Colonic mucosa (tissue), 4 donors: ENCODE results near the gene POMGNT1. TPM values are rescaled to one million over a fixed set of nuclear protein-coding genes. Genes with fewer than 3 reads are reported as not detected.

ENCODE experiments used
- DNase-seq: peaks from one replicate; pipeline ENCODE4 v3.0.0-alpha.2; 2020
- H3K27ac ChIP-seq: fragments of 200-600 bp; one replicate; pipeline ENCODE4 v1.8.0; 2021
- H3K27me3 ChIP-seq: fragments of 200-600 bp; one replicate; pipeline ENCODE4 v1.8.0; 2021
- H3K36me3 ChIP-seq: fragments of 200-600 bp; one replicate; pipeline ENCODE4 v1.8.0; 2021
- H3K4me1 ChIP-seq: fragments of 200-600 bp; one replicate; pipeline ENCODE4 v1.8.0; 2021; ENCODE audit warnings: mild to moderate bottlenecking
- H3K4me3 ChIP-seq: fragments of 200-600 bp; one replicate; pipeline ENCODE4 v1.8.0; 2021
- H3K9ac ChIP-seq, 2 donors: one replicate each; pipeline ENCODE4 v1.7.0; 2013; ENCODE audit warnings: control low read depth in 2 of 2, low read depth in 2 of 2, low read length in 2 of 2
- H3K9me3 ChIP-seq: fragments of 200-600 bp; one replicate; pipeline ENCODE4 v1.8.0; 2021
- intact Hi-C: fragments of 100-400 bp; cut with DNase I; formaldehyde crosslinking; loops from one replicate; pipeline ENCODE4 v1.14.1; 2022
- total RNA-seq, 2 donors: library from RNA; stranded (reverse); fragmentation: NEBNext Ultra II Directional in 1 of 2; extraction: Animal tissue kit (Norgen Biotek cat#: 25700) in 1 of 2; gene quantifications; one replicate each; pipeline ENCODE4 v1.2.1, GENCODE V29; 2021
- TF ChIP-seq, protein P1 (sequence below): fragments of 200-600 bp; IDR thresholded peaks from one replicate; pipeline ENCODE4 v1.8.0; 2022; ENCODE audit warnings: antibody characterized with exemption, mild to moderate bottlenecking
- donor health status: healthy.
- donor health status: DM: no; HTN: no; CAD: no.
- donor health status: DM: no; HTN: no; CAD: no.

Gene POMGNT1
- total RNA-seq, 2 donors from 2014 or later, result 20.9 to 38.9 TPM

DNA sequence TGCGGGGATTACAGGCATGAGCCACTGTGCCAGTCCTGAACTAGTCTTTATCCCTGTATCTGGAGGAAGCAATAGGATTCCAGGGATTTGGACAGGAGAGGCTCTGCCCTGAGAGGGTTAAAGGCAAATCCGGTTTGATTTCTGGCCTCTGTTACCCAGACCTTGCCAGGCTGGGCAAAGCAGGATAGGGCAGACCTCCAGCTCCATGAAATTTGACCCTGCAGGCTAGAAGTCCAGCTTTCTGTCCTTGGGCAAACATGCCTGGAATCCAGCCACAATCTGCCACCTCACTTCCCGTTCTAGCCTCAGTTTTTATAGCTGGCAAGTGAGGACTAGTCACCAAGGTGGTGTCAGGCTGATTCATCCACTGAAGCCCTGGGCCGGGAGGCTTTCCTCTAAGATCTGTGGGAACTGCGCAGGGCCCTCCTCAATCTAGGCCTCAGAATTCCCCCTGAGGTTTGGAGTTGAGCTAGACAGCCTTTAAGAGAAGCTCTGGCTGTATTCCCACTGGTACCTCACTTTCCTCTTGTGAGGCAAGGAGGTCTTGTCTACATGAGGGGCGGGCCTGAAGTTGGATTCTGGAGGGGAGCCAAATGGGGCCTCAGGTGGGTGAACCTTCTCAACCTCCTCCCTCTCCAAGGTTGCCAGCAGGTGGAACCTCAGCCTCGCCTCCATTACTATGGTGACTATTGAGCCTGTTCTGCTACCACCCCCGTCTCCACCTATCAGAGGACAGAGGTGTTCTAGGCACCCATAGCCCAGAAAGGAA lies 15.0 kb downstream of the POMGNT1 start:
- peaks cover 12% of the 10 kb centered on the region for H3K4me1 ChIP-seq
- no peaks in the 10 kb centered on the region for H3K9me3 ChIP-seq
- H3K27me3 ChIP-seq, result no peaks in the 10 kb centered on the region
- no peaks in the 10 kb centered on the region for H3K36me3 ChIP-seq
- peak; percentile 93 for DNase-seq
- peak overlapping the region; percentile 95 for H3K27ac ChIP-seq
- TF ChIP-seq, protein P1, sequence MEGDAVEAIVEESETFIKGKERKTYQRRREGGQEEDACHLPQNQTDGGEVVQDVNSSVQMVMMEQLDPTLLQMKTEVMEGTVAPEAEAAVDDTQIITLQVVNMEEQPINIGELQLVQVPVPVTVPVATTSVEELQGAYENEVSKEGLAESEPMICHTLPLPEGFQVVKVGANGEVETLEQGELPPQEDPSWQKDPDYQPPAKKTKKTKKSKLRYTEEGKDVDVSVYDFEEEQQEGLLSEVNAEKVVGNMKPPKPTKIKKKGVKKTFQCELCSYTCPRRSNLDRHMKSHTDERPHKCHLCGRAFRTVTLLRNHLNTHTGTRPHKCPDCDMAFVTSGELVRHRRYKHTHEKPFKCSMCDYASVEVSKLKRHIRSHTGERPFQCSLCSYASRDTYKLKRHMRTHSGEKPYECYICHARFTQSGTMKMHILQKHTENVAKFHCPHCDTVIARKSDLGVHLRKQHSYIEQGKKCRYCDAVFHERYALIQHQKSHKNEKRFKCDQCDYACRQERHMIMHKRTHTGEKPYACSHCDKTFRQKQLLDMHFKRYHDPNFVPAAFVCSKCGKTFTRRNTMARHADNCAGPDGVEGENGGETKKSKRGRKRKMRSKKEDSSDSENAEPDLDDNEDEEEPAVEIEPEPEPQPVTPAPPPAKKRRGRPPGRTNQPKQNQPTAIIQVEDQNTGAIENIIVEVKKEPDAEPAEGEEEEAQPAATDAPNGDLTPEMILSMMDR, result no peak
- H3K4me3 ChIP-seq, result peak overlapping the region; percentile 55
- H3K9ac ChIP-seq, result peak overlapping the region; percentile 19 to 97
- intact Hi-C loops, result no loop called here

DNA sequence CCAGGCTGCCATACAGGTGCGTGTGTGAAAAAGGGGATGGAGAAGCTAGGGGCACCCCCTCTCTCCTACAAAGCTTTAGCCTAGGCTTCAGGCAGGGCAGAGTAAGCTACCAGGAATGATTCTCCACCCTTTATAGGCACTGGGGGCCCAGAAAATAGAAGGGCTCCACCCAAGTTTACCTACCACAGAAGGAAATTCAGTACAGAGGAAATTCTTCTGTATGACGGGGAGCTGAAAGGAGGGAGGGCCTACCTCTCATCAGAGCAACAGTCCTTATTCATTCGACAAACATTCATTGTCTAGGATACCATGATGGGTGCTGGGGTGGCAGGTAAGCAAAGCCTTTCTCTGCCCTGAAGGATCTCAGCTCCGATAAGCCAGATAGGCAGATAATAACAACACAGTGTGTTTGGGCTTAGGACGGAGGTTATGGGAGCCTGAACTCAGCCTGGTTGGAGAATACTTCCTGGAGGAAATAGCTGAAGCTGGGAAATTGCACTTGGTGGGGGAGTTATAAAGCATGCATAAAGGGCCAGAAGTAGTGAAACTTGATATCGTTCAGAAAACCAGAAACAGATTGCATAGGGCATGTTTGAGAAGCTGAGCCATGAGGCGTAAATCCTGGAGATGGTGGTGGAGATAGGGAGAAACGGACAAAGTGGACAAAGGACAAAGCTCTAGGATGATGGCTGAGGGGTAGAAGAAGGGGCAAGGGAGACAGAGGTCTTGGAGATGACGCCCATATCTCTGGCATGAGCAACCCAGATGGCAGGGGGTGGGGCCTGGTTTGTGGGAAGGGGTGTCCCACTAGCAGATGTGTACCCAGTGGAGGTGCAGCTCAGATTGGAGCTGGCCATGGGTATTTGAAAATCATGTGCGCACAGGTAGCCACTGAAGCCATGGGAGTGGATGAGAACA lies 16.6 kb downstream of the POMGNT1 start:
- Histone ChIP-seq H3K4me1 (peaks cover 9% of the 10 kb centered on the region), H3K27me3 (no peaks in the 10 kb centered on the region), H3K4me3 (peak overlapping the region; percentile 55), H3K36me3 (no peaks in the 10 kb centered on the region), H3K9ac (peak overlapping the region; percentile 28 to 97), H3K9me3 (no peaks in the 10 kb centered on the region), H3K27ac (peak overlapping the region; percentile 95)
- peak; percentile 64 for DNase-seq
- intact Hi-C loops, result no loop called here
- TF ChIP-seq, protein P1, result no peak

DNA sequence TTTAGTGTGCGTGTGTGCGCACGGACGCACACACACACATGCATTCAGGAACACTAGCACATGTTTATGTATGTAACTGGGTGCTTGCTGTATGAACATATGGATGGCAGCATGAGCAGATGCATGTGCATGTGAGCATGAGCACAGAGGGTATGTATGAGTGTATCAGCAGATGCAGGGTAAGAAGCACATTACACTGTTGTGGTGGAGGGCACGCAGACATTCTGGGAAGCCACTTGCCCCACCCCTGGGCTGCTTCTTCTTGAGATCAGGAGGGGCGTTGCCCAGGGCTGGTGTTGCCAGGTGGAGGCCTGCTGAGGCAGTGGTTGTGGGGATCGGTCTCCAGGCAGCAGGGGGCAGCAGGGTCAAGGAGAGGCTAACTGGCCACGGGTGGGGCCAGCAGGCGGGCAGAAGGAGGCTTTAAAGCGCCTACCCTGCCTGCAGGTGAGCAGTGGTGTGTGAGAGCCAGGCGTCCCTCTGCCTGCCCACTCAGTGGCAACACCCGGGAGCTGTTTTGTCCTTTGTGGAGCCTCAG lies 18.1 kb downstream of the POMGNT1 start:
- Histone ChIP-seq H3K4me3 (peak overlapping the region; percentile 55), H3K4me1 (peaks cover 9% of the 10 kb centered on the region), H3K9me3 (no peaks in the 10 kb centered on the region), H3K27ac (peak overlapping the region; percentile 95), H3K36me3 (no peaks in the 10 kb centered on the region), H3K9ac (peak overlapping the region; percentile 12 to 97), H3K27me3 (no peaks in the 10 kb centered on the region)
- TF ChIP-seq, protein P1, result peak; percentile 30
- peak; percentile 96 for DNase-seq
- intact Hi-C loops, result loop anchor here (1.0 kb wide), 1 partner anchor 143 kb away; no protein-coding TSS in a partner anchor

DNA sequence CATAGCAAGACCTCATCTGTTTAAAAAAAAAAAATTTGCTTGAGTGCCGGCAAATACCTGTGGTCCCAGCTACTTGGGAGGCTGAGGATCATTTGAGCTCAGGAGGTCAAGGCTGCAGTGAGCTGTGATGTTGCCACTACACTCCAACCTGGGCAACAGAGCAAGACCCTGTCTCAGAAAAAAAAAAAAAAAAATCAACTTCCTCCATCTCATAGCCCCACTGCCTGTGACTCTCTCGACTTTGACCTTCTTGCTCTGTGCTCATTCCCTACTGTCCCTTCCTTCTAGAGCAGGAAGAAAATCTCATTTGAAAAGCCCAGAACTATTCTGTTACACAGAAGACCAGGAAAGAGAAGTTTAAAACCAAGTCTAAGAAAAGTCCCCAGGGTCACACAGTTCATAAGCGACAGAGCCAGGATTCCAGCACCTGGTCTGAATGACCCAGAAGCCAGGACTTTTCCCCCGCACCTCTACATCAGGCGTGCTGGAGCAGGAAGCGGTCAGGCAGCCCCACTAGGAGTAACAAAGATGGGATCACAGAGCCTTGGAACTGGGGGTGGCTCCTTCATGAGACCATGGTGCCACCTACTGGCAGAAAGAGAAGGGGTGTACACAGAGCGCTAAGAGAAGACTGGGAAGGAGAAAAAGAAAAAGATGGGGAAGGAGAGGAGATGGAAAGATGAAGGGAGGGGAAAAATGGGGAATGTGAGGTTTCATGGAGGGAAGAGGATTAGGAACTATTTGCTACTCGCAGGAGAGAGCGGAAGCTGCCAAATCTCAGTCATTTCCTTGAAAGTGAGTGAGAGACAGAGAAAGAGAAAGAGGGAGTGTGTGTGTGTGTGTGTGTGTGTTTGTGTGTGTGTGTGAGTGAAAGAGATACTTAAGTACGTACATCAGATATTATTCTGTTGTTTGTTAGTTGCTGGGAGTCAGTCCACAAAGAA lies 18.8 kb downstream of the POMGNT1 start:
- TF ChIP-seq, protein P1, result peak; percentile 79
- Histone ChIP-seq H3K27me3 (no peaks in the 10 kb centered on the region), H3K4me1 (peaks cover 5% of the 10 kb centered on the region), H3K36me3 (no peaks in the 10 kb centered on the region), H3K9me3 (no peaks in the 10 kb centered on the region), H3K4me3 (no peak overlapping the region), H3K27ac (peak overlapping the region; percentile 95), H3K9ac (peak overlapping the region in 1 of 2 donors; percentile 97)
- intact Hi-C loops, result loop anchor here (1.0 kb wide), 1 partner anchor 142 kb away; no protein-coding TSS in a partner anchor
- peak; percentile 90 for DNase-seq
